Fibroblast of lung (primary cell): Measurements from ENCODE around the gene CHCHD2.

Source experiments
- CTCF ChIP-seq, 2 donors: IDR thresholded peaks in 1 of 2; conservative IDR thresholded peaks in 1 of 2; 1 replicate in 1 of 2; 2 replicates in 1 of 2; pipeline ENCODE4 v1.5.1; 2011 to 2012; ENCODE audit warnings: low read length in 2 of 2, control low read depth in 1 of 2, inconsistent platforms in 1 of 2, low read depth in 1 of 2, mild to moderate bottlenecking in 1 of 2
- EZH2 ChIP-seq: IDR thresholded peaks from 2 replicates; pipeline ENCODE4 v1.5.1; 2012; ENCODE audit warnings: low read length, control low read depth, mild to moderate bottlenecking; ENCODE audit errors: missing control alignments

GRCh38 chr7:56097700-56098099 is 8.6 kb downstream of the CHCHD2 start:
- TF ChIP-seq CTCF (conservative IDR thresholded peaks at IDR 0.05 in 1 of 2, IDR thresholded peaks at IDR 0.05 in 1 of 2; ENCODE audit: low read depth in 1 of 2, low read length in 2 of 2) = no peak
- TF ChIP-seq EZH2 = no peak
